ENCODE data around the gene SLC35F6. TPM values are rescaled to one million over a fixed set of nuclear protein-coding genes. Genes with fewer than 3 reads are reported as not detected.

Gene SLC35F6
- total and polyA plus RNA-seq, 2 donors (not counting 1 experiment from before 2014, with no cell fraction given): 10.4 to 15.2 TPM

DNA sequence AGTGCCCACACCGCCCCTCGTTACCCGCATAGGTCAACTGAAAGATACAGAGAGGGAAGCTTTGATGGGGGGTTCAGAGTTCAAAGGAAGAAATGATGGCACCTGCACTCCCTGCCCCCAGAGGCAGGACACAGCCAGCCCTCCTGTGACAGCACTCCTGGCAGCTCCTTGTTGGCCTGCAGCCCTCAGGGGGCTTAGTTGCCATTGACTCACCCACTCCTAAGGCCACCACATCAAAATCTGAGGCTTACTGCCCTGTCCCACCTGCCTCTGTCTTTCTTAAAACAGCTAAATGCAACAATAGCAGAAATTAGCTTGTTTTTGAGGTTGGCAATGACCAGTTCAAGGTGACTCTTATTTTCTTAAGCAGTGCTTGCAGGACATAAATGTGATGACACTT lies 31.6 kb upstream of the SLC35F6 start:
- DNase-seq (no peak), ATAC-seq (ENCODE audit: low read depth) (no peak)
- H3K4me2 ChIP-seq (replicated peaks; ENCODE audit: low read depth, low read length, poor library complexity, severe bottlenecking): no peak overlapping the region
- Mint-ChIP-seq H3K27me3 (peaks cover 33% of the 10 kb centered on the region), H3K4me1 (no peaks in the 10 kb centered on the region), H3K27ac (no peak overlapping the region), H3K4me3 (no peak overlapping the region), H3K9me3 (ENCODE audit: insufficient read depth) (no peaks in the 10 kb centered on the region)
- no peak overlapping the region for H2AFZ ChIP-seq (ENCODE audit: insufficient read depth, low read depth, low read length, poor library complexity, severe bottlenecking)
- H3K36me3 ChIP-seq (replicated peaks in 1 of 2; ENCODE audit: control extremely low read depth in 1 of 2, control insufficient read depth in 1 of 2, extremely low read depth in 1 of 2, insufficient read depth in 2 of 2, low read length in 1 of 2): no peaks in the 10 kb centered on the region
- 100% methylated on average over 3 of the region's 3 CpGs for WGBS (ENCODE audit: insufficient coverage)
- no peak overlapping the region for H3K4me3 ChIP-seq (ENCODE audit: control extremely low read depth in 1 of 5, extremely low read depth in 1 of 5, insufficient read depth in 1 of 5, low read depth in 2 of 5, low read length in 4 of 5)
- H3K79me2 ChIP-seq (ENCODE audit: control insufficient read depth, insufficient read depth, low read length): no peaks in the 10 kb centered on the region
- H3K27ac ChIP-seq (ENCODE audit: low read length in 2 of 2): no peak overlapping the region
- intact Hi-C loops (cut with micrococcal nuclease): no loop called here
- H3K9ac ChIP-seq (ENCODE audit: low read length): no peak overlapping the region
- no peaks in the 10 kb centered on the region for H3K4me1 ChIP-seq (ENCODE audit: control insufficient read depth in 2 of 2, insufficient read depth in 2 of 2, low read length in 2 of 2)
- ChIA-PET POLR2A (no interaction called here), CTCF (no interaction called here)
- H3K27me3 ChIP-seq (replicated peaks in 1 of 4; ENCODE audit: control extremely low read depth in 1 of 4, control insufficient read depth in 3 of 4, insufficient read depth in 4 of 4, low read length in 3 of 4): peaks cover 0 to 13% (median 0%) of the 10 kb centered on the region in 4 experiments
- no peaks in the 10 kb centered on the region for H4K20me1 ChIP-seq (ENCODE audit: control insufficient read depth, insufficient read depth, low read length, poor library complexity, severe bottlenecking)
- TF ChIP-seq, protein P1, sequence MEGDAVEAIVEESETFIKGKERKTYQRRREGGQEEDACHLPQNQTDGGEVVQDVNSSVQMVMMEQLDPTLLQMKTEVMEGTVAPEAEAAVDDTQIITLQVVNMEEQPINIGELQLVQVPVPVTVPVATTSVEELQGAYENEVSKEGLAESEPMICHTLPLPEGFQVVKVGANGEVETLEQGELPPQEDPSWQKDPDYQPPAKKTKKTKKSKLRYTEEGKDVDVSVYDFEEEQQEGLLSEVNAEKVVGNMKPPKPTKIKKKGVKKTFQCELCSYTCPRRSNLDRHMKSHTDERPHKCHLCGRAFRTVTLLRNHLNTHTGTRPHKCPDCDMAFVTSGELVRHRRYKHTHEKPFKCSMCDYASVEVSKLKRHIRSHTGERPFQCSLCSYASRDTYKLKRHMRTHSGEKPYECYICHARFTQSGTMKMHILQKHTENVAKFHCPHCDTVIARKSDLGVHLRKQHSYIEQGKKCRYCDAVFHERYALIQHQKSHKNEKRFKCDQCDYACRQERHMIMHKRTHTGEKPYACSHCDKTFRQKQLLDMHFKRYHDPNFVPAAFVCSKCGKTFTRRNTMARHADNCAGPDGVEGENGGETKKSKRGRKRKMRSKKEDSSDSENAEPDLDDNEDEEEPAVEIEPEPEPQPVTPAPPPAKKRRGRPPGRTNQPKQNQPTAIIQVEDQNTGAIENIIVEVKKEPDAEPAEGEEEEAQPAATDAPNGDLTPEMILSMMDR (IDR thresholded peaks at IDR 0.05): no peak
- no peak for TF ChIP-seq EZH2 (IDR thresholded peaks at IDR 0.05; ENCODE audit: borderline replicate concordance, insufficient read depth, low read depth, low read length, poor library complexity, severe bottlenecking)
- H3K9me3 ChIP-seq (ENCODE audit: control extremely low read depth in 1 of 3, control insufficient read depth in 2 of 3, insufficient read depth in 1 of 3, low read length in 2 of 3): no peaks in the 10 kb centered on the region

DNA sequence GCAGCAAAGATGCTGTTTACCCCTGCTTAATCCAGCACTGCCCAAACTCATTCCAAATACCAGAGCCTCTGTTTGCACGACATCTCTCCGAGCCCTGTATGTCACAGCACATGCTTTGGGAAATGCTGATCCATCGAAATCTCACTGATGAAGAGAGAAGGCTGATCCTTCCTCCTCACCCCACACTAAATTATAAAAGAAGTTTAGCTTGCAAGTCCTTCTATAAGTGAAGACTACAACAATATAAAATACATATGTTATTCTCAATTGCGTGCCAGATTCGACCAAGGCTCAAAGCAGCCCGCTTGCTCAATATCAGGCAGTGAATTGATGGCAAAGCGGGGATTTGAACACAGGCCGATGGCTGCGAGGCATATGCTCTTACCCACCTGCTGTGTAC lies 30.7 kb upstream of the SLC35F6 start:
- Histone ChIP-seq H3K4me3 (ENCODE audit: control extremely low read depth in 1 of 5, extremely low read depth in 1 of 5, insufficient read depth in 1 of 5, low read depth in 2 of 5, low read length in 4 of 5) (no peak overlapping the region), H3K36me3 (replicated peaks in 1 of 2; ENCODE audit: control extremely low read depth in 1 of 2, control insufficient read depth in 1 of 2, extremely low read depth in 1 of 2, insufficient read depth in 2 of 2, low read length in 1 of 2) (no peaks in the 10 kb centered on the region), H2AFZ (ENCODE audit: insufficient read depth, low read depth, low read length, poor library complexity, severe bottlenecking) (no peak overlapping the region), H3K9me3 (ENCODE audit: control extremely low read depth in 1 of 3, control insufficient read depth in 2 of 3, insufficient read depth in 1 of 3, low read length in 2 of 3) (no peaks in the 10 kb centered on the region), H3K4me2 (replicated peaks; ENCODE audit: low read depth, low read length, poor library complexity, severe bottlenecking) (no peak overlapping the region), H3K79me2 (ENCODE audit: control insufficient read depth, insufficient read depth, low read length) (no peaks in the 10 kb centered on the region), H3K27ac (ENCODE audit: low read length in 2 of 2) (no peak overlapping the region), H3K4me1 (ENCODE audit: control insufficient read depth in 2 of 2, insufficient read depth in 2 of 2, low read length in 2 of 2) (no peaks in the 10 kb centered on the region), H3K9ac (ENCODE audit: low read length) (no peak overlapping the region), H3K27me3 (replicated peaks in 1 of 4; ENCODE audit: control extremely low read depth in 1 of 4, control insufficient read depth in 3 of 4, insufficient read depth in 4 of 4, low read length in 3 of 4) (peaks cover 0 to 11% (median 2%) of the 10 kb centered on the region in 4 experiments), H4K20me1 (ENCODE audit: control insufficient read depth, insufficient read depth, low read length, poor library complexity, severe bottlenecking) (no peaks in the 10 kb centered on the region)
- Mint-ChIP-seq H3K4me3 (no peak overlapping the region), H3K9me3 (ENCODE audit: insufficient read depth) (no peaks in the 10 kb centered on the region), H3K27me3 (peaks cover 33% of the 10 kb centered on the region), H3K4me1 (no peaks in the 10 kb centered on the region), H3K27ac (no peak overlapping the region)
- intact Hi-C loops (cut with micrococcal nuclease): no loop called here
- no peak for ATAC-seq (ENCODE audit: low read depth)
- ChIA-PET CTCF (interaction anchor here (1.2 to 2.1 kb wide), 2 partner anchors 9 to 12 kb away, joined by 4 to 12 read pairs; no protein-coding TSS in a partner anchor), POLR2A (no interaction called here)
- TF ChIP-seq EZH2 (IDR thresholded peaks at IDR 0.05; ENCODE audit: borderline replicate concordance, insufficient read depth, low read depth, low read length, poor library complexity, severe bottlenecking): no peak
- TF ChIP-seq, protein P1 (IDR thresholded peaks at IDR 0.05): no peak
- 100% methylated on average over 3 of the region's 9 CpGs for WGBS (ENCODE audit: insufficient coverage)
- DNase-seq: no peak

Data from B cell (primary cell).